ENCODE data around the gene ADAMTS2.

The ADAMTS2 gene

DNA sequence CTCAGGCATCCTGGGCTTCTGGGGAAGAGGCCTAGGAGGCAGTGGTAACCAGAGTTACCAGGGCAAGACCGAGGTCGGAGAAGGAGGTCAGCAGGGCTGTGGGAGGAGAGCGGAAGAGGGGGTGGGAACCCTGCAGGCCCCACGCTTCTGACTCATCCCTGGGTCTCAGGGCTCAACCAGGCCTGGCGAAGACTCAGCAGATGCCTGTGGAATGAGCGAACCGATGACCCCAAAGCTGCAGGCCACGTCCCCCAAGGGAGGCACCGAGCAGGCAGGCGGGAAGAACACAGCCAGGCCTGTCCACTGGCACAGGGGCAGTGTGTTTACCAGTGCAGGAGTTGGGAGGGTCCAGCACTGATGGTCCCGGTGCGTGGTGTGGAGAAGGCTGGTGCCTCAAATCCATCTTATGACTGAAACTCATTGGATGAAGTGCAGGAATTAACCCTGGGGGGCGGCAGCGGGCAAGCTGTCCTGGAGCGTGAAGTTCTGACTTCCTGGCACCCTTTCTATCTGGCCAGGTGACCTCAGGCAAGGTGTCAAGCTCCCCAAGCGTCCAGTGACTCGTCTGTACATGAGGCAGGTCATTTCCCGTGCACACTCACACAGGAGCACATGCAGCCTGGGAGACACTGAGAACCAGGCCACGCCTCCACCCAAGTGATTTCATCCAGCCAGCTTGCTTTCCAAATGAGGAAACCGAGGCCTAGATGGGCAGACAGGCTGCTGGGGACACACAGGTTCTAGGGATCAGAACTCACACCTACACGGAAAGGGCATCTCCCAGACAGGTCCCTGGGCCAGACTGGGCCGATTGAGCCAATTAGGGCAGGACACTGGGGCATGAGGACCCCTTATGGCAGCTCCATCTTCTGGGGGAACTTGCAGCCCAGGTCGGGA is 69.1 kb downstream of the ADAMTS2 start:
- no peak for DNase-seq

DNA sequence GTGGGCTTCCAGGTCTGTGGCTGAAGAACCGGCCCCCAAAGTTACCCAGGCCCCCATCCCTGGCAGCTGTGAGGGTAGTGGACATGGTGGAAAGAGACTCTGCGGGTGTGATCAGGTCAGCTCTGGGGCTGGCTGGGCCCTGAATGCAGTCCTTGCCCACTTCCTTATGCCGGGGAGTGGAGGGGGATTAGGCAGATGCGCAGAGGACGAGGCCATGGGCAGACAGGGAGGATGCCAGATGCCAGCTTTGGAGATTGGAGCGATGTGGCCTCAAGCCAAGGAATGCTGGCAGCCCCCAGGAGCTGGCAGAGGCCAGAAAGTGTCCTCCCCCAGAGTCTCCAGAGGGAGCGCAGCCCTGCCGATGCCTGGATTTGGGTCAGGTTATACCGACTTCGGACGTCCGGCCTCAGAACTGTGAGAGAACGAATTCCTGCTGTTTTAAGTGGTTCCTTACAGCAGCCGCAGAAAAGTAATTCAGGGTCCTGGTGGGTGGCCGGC is 69.8 kb downstream of the ADAMTS2 start:
- no peak for DNase-seq

DNA sequence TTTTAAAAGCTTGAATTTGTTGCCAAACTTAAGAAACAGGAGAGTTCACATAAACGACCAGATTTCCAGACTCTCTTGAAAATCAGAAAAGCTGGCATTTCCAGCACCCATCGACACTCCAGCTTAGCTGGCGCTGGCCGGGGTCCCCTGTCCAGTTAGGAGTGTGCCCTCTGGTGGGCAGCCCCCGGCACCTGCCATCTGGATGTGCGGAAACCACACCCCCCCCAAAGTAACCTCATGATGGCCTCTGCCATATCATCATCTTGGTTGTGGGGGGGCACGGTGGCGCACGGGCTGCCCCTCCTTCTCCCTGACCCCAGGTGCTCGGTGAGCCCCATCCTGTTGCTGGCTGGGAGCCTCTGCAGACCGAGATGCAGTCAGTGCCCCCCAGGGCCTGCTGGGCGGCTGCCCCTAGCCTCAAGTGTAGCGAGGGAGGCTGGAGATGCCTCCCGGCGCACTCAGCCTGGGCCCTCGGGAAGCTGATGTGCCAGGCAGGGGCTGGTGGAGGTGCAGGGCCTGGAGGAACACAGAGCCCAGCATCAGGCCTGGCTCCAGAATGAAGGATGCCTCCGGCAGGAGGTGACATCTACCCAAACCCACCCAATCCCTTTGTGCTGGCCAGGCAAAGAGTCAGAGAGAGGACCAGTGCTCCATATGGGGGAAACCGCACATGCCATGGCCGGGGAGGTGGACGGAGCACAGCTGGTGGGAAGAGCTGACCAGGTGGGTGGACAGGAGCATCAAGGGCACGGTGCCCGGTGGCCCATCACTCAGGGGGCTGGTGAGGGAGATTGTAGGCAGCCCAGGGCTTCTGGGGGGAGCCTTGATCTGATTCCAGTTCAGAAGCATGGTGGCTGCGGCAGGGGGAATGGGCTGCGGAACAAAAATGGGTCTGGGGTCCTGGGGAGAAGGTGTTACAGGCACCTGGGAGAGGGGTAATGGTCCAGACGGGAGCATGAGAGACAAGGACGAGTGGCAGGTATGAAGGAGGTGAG is 70.6 kb downstream of the ADAMTS2 start:
- DNase-seq = no peak

- DNase-seq = no peak
These were observed 71.7 kb downstream of the ADAMTS2 start for GRCh38 chr5:179273441-179274145.

DNA sequence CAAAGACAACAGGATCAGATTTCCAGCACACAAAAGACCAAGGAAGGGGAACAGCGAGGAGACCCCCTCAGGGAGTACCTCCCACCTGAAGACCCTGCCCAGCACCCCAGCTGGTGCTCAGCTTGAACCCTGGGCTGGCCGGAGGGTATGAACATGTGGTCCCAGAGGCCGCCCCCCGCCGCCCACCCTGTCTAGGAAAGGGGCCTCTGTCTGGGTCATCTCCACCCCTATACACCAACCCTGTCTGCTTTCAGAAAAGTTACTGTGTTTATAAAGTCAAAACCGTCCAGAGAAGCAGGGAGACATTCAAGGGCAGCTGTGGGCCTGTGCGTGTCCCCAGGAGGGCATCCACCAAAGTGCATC is 72.2 kb downstream of the ADAMTS2 start:
- no peak for DNase-seq

- DNase-seq = no peak
These were observed 72.8 kb downstream of the ADAMTS2 start for GRCh38 chr5:179272326-179273072.

DNA sequence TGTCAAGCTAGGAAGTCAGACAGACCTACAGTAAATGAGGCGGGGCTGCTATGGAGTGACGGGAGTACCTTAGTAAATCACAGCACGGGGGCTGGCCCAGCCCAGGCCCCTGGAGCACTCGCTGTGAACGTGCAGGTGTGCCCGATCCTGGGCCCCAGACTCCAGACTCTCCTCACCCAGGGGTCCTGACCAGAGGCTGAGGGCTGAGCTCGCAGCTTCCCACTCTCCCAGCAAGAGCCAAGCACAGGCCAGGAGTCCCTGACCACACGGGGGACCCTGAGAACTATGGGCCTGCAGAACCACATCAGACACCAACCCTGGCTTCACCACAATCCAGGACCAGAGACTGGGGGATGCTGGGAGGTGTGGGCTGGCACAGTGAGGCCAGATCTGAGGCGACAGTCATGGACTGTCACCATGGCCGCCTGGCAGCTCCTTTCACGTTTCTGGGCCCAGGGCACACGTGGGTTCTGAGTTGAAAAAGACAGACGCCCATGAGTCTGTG is 73.4 kb downstream of the ADAMTS2 start:
- DNase-seq = no peak

DNA sequence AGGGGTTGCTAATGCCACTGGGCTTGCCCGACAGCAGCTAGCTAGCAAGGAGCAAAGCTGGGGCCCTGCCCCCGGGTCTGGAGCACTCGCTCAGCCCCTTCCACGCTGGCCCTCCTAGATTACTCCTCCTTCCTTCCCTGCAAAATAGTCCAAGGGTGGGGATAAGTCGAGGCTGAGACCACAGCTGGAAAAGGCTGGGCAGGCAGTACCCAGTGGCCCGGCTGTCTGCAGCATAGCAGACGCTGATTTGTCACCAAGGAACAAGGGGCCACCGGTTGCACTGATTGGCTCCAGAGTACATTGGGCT is 73.9 kb downstream of the ADAMTS2 start:
- DNase-seq = no peak

GRCh38 chr5:179270581-179271427 is 74.5 kb downstream of the ADAMTS2 start:
- no peak for DNase-seq

- no peak for DNase-seq
These were observed 75.3 kb downstream of the ADAMTS2 start for GRCh38 chr5:179269781-179270543.

- DNase-seq = no peak
These were observed 76.1 kb downstream of the ADAMTS2 start for GRCh38 chr5:179268966-179269693.

DNA sequence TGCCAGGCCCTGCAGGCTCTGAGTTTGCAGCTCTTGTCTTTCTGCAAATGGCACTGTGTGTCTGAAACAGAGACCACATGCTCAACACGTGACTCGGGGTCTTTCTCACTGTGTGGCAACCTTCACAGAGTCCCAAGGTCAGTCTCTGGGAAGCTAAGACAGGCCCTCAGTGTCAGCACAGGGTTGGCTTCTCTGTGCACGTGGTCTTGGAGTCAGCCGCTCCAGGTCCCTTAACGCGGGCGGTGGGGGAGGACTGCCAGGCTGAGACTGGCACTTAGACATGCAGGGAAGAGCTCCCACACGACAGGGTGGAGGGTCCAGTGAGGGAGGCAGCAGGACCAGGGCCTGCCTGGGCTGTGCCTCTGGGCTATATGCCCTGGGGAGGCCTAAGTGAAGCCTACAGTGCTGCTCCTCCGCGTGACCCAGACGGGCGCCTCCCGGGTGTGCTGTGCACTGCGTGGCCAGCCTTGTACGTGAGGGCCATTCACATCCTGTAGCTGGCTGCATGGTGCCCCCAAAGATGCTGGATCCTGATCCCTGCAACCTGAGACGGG is 76.8 kb downstream of the ADAMTS2 start:
- no peak for DNase-seq

- no peak for DNase-seq
These were observed 77.6 kb downstream of the ADAMTS2 start for GRCh38 chr5:179267671-179268083.

- no peak for DNase-seq
These were observed 78.1 kb downstream of the ADAMTS2 start for GRCh38 chr5:179267071-179267670.

DNA sequence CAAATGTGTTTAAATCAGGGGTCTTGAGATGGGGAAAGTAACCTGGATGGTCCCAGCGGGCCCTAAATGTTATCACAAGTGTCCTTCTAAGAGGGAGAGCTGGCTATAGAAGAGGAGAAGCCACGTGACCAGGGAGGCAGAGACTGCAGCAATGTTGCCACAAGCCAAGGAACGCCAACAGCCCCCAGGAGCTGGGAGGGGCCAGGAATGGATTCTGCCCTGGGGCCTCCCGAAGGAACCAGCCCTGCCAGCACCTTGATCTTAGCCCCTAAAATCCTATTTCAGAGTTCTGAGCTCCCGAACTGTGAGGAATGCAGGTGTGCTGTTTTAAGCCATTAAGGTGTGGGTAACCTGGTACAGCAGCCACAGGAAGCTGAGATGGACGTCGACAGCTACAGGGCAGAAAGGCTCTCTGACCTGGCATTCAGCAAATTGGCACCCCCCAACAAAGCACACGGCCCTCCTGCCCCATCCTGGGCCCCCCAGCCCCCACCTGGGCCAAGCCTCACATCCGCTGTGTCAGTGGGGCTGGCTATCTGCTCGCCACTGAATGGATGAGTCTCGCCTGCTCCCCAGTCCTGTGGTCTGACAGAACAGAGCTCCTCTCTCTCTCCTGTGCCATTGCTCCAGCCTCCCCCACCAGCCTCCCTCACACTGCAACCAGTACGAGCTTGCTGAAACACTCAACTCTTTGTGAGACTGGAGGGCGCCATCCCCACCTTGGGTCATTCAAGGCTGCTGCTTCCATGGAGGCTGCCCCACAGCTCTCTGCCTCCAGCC is 78.8 kb downstream of the ADAMTS2 start:
- no peak for DNase-seq

DNA sequence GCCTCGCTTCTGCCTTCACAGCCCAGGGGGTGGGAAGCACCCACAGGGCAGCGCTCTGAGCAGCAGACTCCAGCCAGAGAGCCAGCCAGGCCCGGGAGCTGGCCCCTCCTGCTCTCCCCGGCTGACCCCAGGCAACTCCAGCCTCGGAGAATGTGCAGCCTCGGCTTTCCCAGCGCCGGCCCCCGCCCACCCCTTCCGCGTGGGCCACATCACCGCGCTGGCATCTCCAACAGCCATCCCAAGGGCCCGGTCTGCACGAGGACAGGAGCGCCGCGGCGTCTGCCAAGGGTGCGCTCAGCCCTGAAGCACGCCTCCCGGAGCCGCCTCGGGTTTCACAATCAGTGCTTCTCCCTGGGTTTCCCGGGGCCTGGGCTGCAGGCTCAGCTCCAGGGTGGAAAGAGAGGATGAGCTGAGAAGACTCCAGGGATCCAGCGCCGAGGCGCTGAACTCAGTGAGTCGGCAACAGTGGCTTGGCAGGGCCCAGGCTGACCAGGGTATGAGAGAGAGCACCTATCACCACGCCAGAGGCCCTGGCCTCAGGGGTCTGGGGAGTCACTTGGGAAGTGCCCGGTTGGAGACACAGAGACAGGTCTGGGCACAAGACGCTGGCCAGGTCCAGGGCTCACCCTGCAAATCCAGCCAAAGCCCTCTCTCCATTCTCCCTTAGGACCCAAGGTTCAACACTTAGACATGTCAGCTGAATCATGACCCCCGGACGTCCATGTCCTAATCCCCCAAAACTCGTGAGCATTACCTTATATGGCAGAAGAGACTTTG is 79.6 kb downstream of the ADAMTS2 start:
- no peak for DNase-seq
